H1 (cell line): ENCODE results near the gene XAGE5. TPM values are rescaled to one million over a fixed set of nuclear protein-coding genes. Genes with fewer than 3 reads are reported as not detected.
"Not testable (repeated sequence)": the region's sequence is repeated elsewhere in the genome, so short reads cannot be mapped to it uniquely, and the experiment has no call there.

Experiments used
- CTCF ChIA-PET: fragments of 300-600 bp; sonication (Branson Sonifier 250); formaldehyde crosslinking; loops from one replicate; lab custom pipeline; 2021; ENCODE audit not compliant: partially characterized antibody; lab: Charles Lee
- POLR2A ChIA-PET: fragments of 300-600 bp; sonication (Branson Sonifier 250); formaldehyde crosslinking; loops from one replicate; lab custom pipeline; 2021; ENCODE audit warnings: inconsistent platforms; ENCODE audit not compliant: partially characterized antibody; lab: Charles Lee
- DNase-seq, 2 experiments: peaks; one replicate each; pipeline versions ENCODE4 v3.0.0 to v3.0.0-alpha.2; 2010 to 2022; ENCODE audit warnings: low spot score in 2 of 2, low read depth in 1 of 2, mixed read lengths in 1 of 2
- FAIRE-seq: peaks from 2 replicates; lab custom pipeline; 2011; peaks lifted over from hg19 to GRCh38; lab: Jason Lieb, UNC
- H2AFZ ChIP-seq: 2 replicates; pipeline ENCODE4 v1.8.1; 2012; ENCODE audit warnings: low read length, inconsistent platforms
- H2AK5ac ChIP-seq: 2 replicates; pipeline ENCODE4 v1.6.1; 2013; ENCODE audit warnings: low read depth, low read length
- H2BK120ac ChIP-seq: replicated peaks from 2 replicates; pipeline ENCODE3; 2013; ENCODE audit warnings: low read depth, low read length, inconsistent platforms
- H2BK12ac ChIP-seq: 2 replicates; pipeline ENCODE4 v1.6.1; 2013; ENCODE audit warnings: low read depth, low read length
- H2BK15ac ChIP-seq: 2 replicates; pipeline ENCODE4 v1.6.1; 2013; ENCODE audit warnings: low read length
- H2BK20ac ChIP-seq: 2 replicates; pipeline ENCODE4 v1.6.1; 2013; ENCODE audit warnings: low read length
- H2BK5ac ChIP-seq: 2 replicates; pipeline ENCODE4 v1.6.1; 2013; ENCODE audit warnings: low read depth, low read length
- H3K14ac ChIP-seq: 2 replicates; pipeline ENCODE4 v1.6.1; 2013; ENCODE audit warnings: inconsistent platforms; ENCODE audit not compliant: insufficient read length
- H3K18ac ChIP-seq: 2 replicates; pipeline ENCODE4 v1.6.1; 2013; ENCODE audit warnings: low read length; ENCODE audit errors: extremely low read depth
- H3K23ac ChIP-seq: 2 replicates; pipeline ENCODE4 v1.6.1; 2013; ENCODE audit warnings: inconsistent platforms; ENCODE audit not compliant: insufficient read length
- H3K23me2 ChIP-seq: 2 replicates; pipeline ENCODE4 v1.6.1; 2013; ENCODE audit warnings: low read depth, low read length
- H3K27ac ChIP-seq: 2 replicates; pipeline ENCODE4 v1.6.1; 2011; ENCODE audit warnings: low read depth, low read length, inconsistent platforms
- H3K27me3 ChIP-seq, 4 experiments: replicated peaks in 1 of 4; 1 replicate in 1 of 4; 2 replicates in 3 of 4; pipeline versions ENCODE4 v1.6.1 to v1.8.1; 2011 to 2013; ENCODE audit warnings: low read length in 3 of 4, mild to moderate bottlenecking in 3 of 4, inconsistent platforms in 2 of 4, mixed read lengths in 2 of 4, moderate library complexity in 1 of 4; ENCODE audit not compliant: control insufficient read depth in 3 of 4, insufficient read depth in 3 of 4; ENCODE audit errors: extremely low read depth in 1 of 4
- H3K36me3 ChIP-seq, 4 experiments: 2 replicates each; pipeline versions ENCODE4 v1.6.1 to v1.8.1; 2011 to 2013; ENCODE audit warnings: mild to moderate bottlenecking in 4 of 4, low read length in 3 of 4, moderate library complexity in 2 of 4, control low read depth in 1 of 4, inconsistent platforms in 1 of 4; ENCODE audit not compliant: insufficient read depth in 4 of 4, control insufficient read depth in 2 of 4
- H3K4ac ChIP-seq: replicated peaks from 2 replicates; pipeline ENCODE3; 2013; ENCODE audit warnings: low read length, low read depth, mixed read lengths, inconsistent platforms; ENCODE audit not compliant: insufficient read length
- H3K4me1 ChIP-seq, 4 experiments: replicated peaks in 1 of 4; 1 replicate in 1 of 4; 2 replicates in 3 of 4; pipeline versions ENCODE4 v1.6.1 to v1.8.1; 2011 to 2013; ENCODE audit warnings: low read length in 3 of 4, inconsistent platforms in 2 of 4, mixed read lengths in 1 of 4; ENCODE audit not compliant: insufficient read depth in 4 of 4, control insufficient read depth in 3 of 4
- H3K4me2 ChIP-seq, 2 experiments: 2 replicates each; pipeline versions ENCODE4 v1.6.1 to v1.8.1; 2011 to 2013; ENCODE audit warnings: low read depth in 2 of 2, low read length in 2 of 2, control low read depth in 1 of 2, inconsistent platforms in 1 of 2, mild to moderate bottlenecking in 1 of 2; ENCODE audit not compliant: insufficient read depth in 1 of 2
- H3K4me3 ChIP-seq, 4 experiments: fragments of 200-600, 300-600 bp in 1 of 4; sonication (generic), shearing (Covaris generic), sonication (Bioruptor Twin) in 1 of 4; 2 replicates each; pipeline versions ENCODE4 v1.5.1 to v1.8.1; 2011 to 2016; ENCODE audit warnings: low read length in 4 of 4, low read depth in 3 of 4, control low read depth in 2 of 4, inconsistent platforms in 2 of 4, mild to moderate bottlenecking in 2 of 4, mixed read lengths in 1 of 4, moderate library complexity in 1 of 4; ENCODE audit not compliant: insufficient read depth in 2 of 4; ENCODE audit errors: extremely low read depth in 1 of 4
- H3K56ac ChIP-seq: replicated peaks from 2 replicates; pipeline ENCODE3; 2013; ENCODE audit warnings: low read depth, mild to moderate bottlenecking, mixed read lengths, low read length, inconsistent platforms; ENCODE audit not compliant: insufficient read length
- H3K79me1 ChIP-seq: 2 replicates; pipeline ENCODE4 v1.6.1; 2013; ENCODE audit warnings: low read depth, low read length, control low read depth
- H3K79me2 ChIP-seq, 2 experiments: 2 replicates each; pipeline versions ENCODE4 v1.6.1 to v1.8.1; 2012 to 2013; ENCODE audit warnings: low read length in 2 of 2, mild to moderate bottlenecking in 2 of 2, inconsistent platforms in 1 of 2; ENCODE audit not compliant: insufficient read depth in 2 of 2, control insufficient read depth in 1 of 2
- H3K9ac ChIP-seq, 4 experiments: replicated peaks in 1 of 4; 1 replicate in 1 of 4; 2 replicates in 3 of 4; pipeline versions ENCODE4 v1.6.1 to v1.8.1; 2011 to 2013; ENCODE audit warnings: low read depth in 3 of 4, low read length in 3 of 4, control low read depth in 2 of 4, mild to moderate bottlenecking in 2 of 4, moderate library complexity in 2 of 4, inconsistent platforms in 1 of 4; ENCODE audit errors: extremely low read depth in 1 of 4
- H3K9me3 ChIP-seq, 2 experiments: 2 replicates each; pipeline versions ENCODE4 v1.6.1 to v1.8.1; 2012 to 2013; ENCODE audit warnings: mild to moderate bottlenecking in 2 of 2, moderate library complexity in 2 of 2, control low read depth in 1 of 2, inconsistent platforms in 1 of 2, low read depth in 1 of 2, low read length in 1 of 2, mixed read lengths in 1 of 2; ENCODE audit not compliant: insufficient read depth in 2 of 2
- H4K20me1 ChIP-seq, 2 experiments: replicated peaks in 1 of 2; 2 replicates each; pipeline versions ENCODE3 to v1.8.1; 2011 to 2013; ENCODE audit warnings: inconsistent platforms in 2 of 2, low read length in 2 of 2, mild to moderate bottlenecking in 1 of 2; ENCODE audit not compliant: insufficient read depth in 2 of 2, control insufficient read depth in 1 of 2
- H4K5ac ChIP-seq: 2 replicates; pipeline ENCODE4 v1.6.1; 2013; ENCODE audit warnings: low read length, low read depth, mixed read lengths, inconsistent platforms; ENCODE audit not compliant: insufficient read length
- H4K8ac ChIP-seq: 2 replicates; pipeline ENCODE4 v1.8.0; 2013; ENCODE audit warnings: mild to moderate bottlenecking, moderate library complexity, low read length, inconsistent platforms; ENCODE audit not compliant: insufficient read depth; ENCODE audit errors: extremely low read depth
- H4K91ac ChIP-seq: replicated peaks from 2 replicates; pipeline ENCODE3; 2013; ENCODE audit warnings: low read length, mixed read lengths, inconsistent platforms; ENCODE audit not compliant: insufficient read length
- WGBS, 2 experiments: shearing (Covaris generic) in 1 of 2; methylation state at CpG; one replicate each; pipeline versions ENCODE4 v1.1.6 to v1.1.7; 2013 to 2015; ENCODE audit warnings: low lambda C conversion rate in 2 of 2, mixed read lengths in 2 of 2, inconsistent platforms in 1 of 2, low coverage in 1 of 2, missing lambda C conversion rate in 1 of 2; ENCODE audit not compliant: insufficient replicate concordance in 2 of 2, insufficient coverage in 1 of 2, insufficient read length in 1 of 2; ENCODE audit errors: extremely low coverage in 1 of 2, missing lambda C conversion rate in 1 of 2; 5-methylcytosine and 5-hydroxymethylcytosine counted together
- polyA plus RNA-seq, 7 experiments: library from polyadenylated mRNA; depleted of rRNA in 3 of 7; stranded (reverse) in 5 of 7; unstranded in 2 of 7; fragments of >200 nt in 5 of 7; fragments of 200-250 nt in 2 of 7; gene quantifications; 1 replicate in 5 of 7; 2 replicates in 1 of 7; 4 replicates in 1 of 7; pipeline versions ENCODE4 v1.2.1 to v1.2.3, GENCODE V29; 2011 to 2013; ENCODE audit warnings: missing spikeins in 2 of 7, mixed read lengths in 2 of 7
- total RNA-seq: library from RNA; stranded (reverse); fragmentation: NEBNext Ultra II Directional; extraction: Animal tissue kit (Norgen Biotek cat#: 25700); gene quantifications from 2 replicates; pipeline ENCODE4 v1.2.1, GENCODE V29; 2021

The XAGE5 gene
- total and polyA plus RNA-seq, 2 of the 8 experiments (the other 6 are each of a cell fraction or from before 2014, with no cell fraction given): not detected

DNA sequence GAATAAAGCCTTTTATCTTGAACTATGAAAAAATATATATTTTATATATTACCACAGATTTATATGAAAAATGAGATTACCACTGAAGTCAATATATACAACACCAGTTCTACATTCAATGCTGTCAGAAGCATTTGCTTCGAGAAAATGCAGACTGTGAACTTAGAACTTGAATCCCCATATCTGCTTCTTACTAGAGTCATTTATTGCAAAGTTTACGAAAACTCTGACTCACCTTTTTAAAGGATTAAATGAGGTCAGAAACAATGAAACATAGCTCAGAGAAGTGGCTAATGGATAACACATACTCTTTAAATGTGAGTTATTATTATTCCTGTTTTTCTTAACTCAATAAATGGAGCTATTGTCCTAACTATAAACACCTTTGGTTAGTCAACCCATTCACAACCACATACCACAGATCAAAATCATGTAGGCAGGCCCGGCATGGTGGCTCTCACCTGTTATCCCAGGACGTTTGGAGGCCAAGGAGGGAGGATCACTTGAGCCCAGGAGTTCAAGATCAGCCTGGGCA, 46.0 kb downstream of the XAGE5 start:
- CTCF ChIA-PET, POLR2A ChIA-PET, H3K4me1 ChIP-seq: not testable (repeated sequence)

More for the DNA sequence above, 46.0 kb downstream of the XAGE5 start:
- not testable (repeated sequence) for H3K9ac ChIP-seq, H3K36me3 ChIP-seq, H3K23ac ChIP-seq, H3K27ac ChIP-seq, H2BK5ac ChIP-seq, FAIRE-seq, H2BK120ac ChIP-seq, H2BK12ac ChIP-seq, H3K9me3 ChIP-seq, H4K8ac ChIP-seq, H2BK20ac ChIP-seq, DNase-seq, H3K4me2 ChIP-seq, H3K79me1 ChIP-seq, H3K27me3 ChIP-seq, H4K20me1 ChIP-seq, H3K79me2 ChIP-seq, H3K56ac ChIP-seq, H4K5ac ChIP-seq, H3K14ac ChIP-seq, H3K18ac ChIP-seq, H2BK15ac ChIP-seq, H3K4ac ChIP-seq, H3K4me3 ChIP-seq, H2AFZ ChIP-seq, H2AK5ac ChIP-seq, H4K91ac ChIP-seq, H3K23me2 ChIP-seq
- 64% methylated on average over 4 of the region's 4 CpGs; no CpG with 5 or more reads in 1 of the 2 experiments for WGBS, 2 experiments
